Adrenal gland (tissue), 12 donors: ENCODE results near the gene BSN. TPM values are rescaled to one million over a fixed set of nuclear protein-coding genes. Genes with fewer than 3 reads are reported as not detected.

ENCODE experiments used
- DNase-seq, 7 donors: peaks; one replicate each; pipeline ENCODE4 v3.0.0-alpha.2; 2019 to 2020
- H3K27ac ChIP-seq, 5 donors: fragments of 200-600 bp; sonication (generic) in 4 of 5; 1 replicate in 3 of 5; 2 replicates in 2 of 5; pipeline versions ENCODE4 v1.5.1 to v1.8.0; 2016 to 2020; ENCODE audit warnings: mild to moderate bottlenecking in 1 of 5
- H3K27me3 ChIP-seq: fragments of 200-600 bp; 2 replicates; pipeline ENCODE4 v1.8.0; 2021
- H3K36me3 ChIP-seq, 2 donors: fragments of 200-600 bp; replicated peaks in 1 of 2; 1 replicate in 1 of 2; 2 replicates in 1 of 2; pipeline versions ENCODE4 v1.5.1 to v1.8.0; 2018 to 2022
- H3K4me1 ChIP-seq, 2 donors: fragments of 200-600 bp; replicated peaks in 1 of 2; 1 replicate in 1 of 2; 2 replicates in 1 of 2; pipeline versions ENCODE4 v1.5.1 to v1.8.0; 2018 to 2021
- H3K4me3 ChIP-seq, 4 donors: fragments of 200-600 bp; sonication (generic) in 3 of 4; one replicate each; pipeline ENCODE4 v1.5.1; 2016 to 2018
- H3K9me3 ChIP-seq, 3 donors: fragments of 200-600 bp; sonication (generic) in 1 of 3; replicated peaks in 1 of 3; 1 replicate in 2 of 3; 2 replicates in 1 of 3; pipeline versions ENCODE4 v1.5.1 to v1.8.0; 2016 to 2021
- CTCF ChIP-seq, 6 experiments: fragments of 450-650 bp in 4 of 6; fragments of 200-600 bp in 2 of 6; sonication (generic) in 1 of 6; IDR thresholded peaks; 1 replicate in 5 of 6; 2 replicates in 1 of 6; pipeline versions ENCODE4 v1.5.1 to v1.8.0; 2016 to 2021; ENCODE audit warnings: antibody characterized with exemption in 6 of 6, mild to moderate bottlenecking in 2 of 6, moderate library complexity in 1 of 6
- POLR2A ChIP-seq, 2 donors: fragments of 450-650 bp; IDR thresholded peaks; one replicate each; pipeline ENCODE4 v1.6.1; 2017; ENCODE audit warnings: antibody characterized with exemption in 2 of 2, mild to moderate bottlenecking in 2 of 2, moderate library complexity in 1 of 2
- WGBS, 4 donors: extraction: QIAGEN DNeasy Blood & Tissue Kit in 2 of 4; methylation state at CpG; one replicate each; pipeline versions ENCODE4 v1.1.5 to v1.1.7; 2013 to 2017; 5-methylcytosine and 5-hydroxymethylcytosine counted together
- intact Hi-C, 2 donors: fragments of 100-400 bp; cut with DNase I; formaldehyde crosslinking; loops; one replicate each; pipeline versions ENCODE4 v1.14.1 to v1.15.0; 2022 to 2023
- polyA plus RNA-seq, 3 donors: library from polyadenylated mRNA; stranded (reverse); fragments of 200-250 nt in 2 of 3; fragments of 350-450 nt in 1 of 3; fragmentation: Illumina TruSeq in 1 of 3; extraction: RNeasy Lipid Tissue Mini Kit (QIAGEN cat#74804) in 1 of 3; gene quantifications; one replicate each; pipeline ENCODE4 v1.2.3, GENCODE V29; 2013 to 2014
- total RNA-seq, 9 donors: library from RNA; depleted of rRNA in 4 of 9; stranded (reverse); fragments of >200 nt in 4 of 9; fragments of 120-200 nt in 1 of 9; fragmentation: NEBNext Ultra II Directional in 1 of 9; extraction: Animal tissue kit (Norgen Biotek cat#: 25700) in 1 of 9; gene quantifications; one replicate each; pipeline versions ENCODE4 v1.1.0 to v1.2.4, GENCODE V29; 2013 to 2023
- donor health status: healthy with polysubstance abuse.
- donor health status: Bipolar disorder and iron deficiency.
- donor health status: DM: yes; HTN: yes; CAD: no.
- donor health status: DM: no; HTN: no; CAD: no.
- donor health status: DM: no; HTN: no; CAD: no.
- donor health status: DM: yes; HTN: yes; CAD: no.

Gene BSN
- total and polyA plus RNA-seq, 12 donors: 0.27 to 4.6 (median 1.5) TPM

- H3K27me3 ChIP-seq: no peaks in the 10 kb centered on the region
- H3K27ac ChIP-seq: no peak overlapping the region
- WGBS, 4 donors: 67 to 80% (median 73%) methylated on average over 5 to 6 of the region's 6 CpGs
Measured at GRCh38 chr3:49670940-49671290, 116.6 kb downstream of the BSN start.

GRCh38 chr3:49671291-49672288 lies 117.3 kb downstream of the BSN start:
- no peaks in the 10 kb centered on the region for H3K9me3 ChIP-seq
- TF ChIP-seq POLR2A (IDR thresholded peaks at IDR 0.05) (no peak), CTCF (IDR thresholded peaks at IDR 0.05) (peak; percentile 68 to 92 (median 84))
- intact Hi-C loops: loop anchor here in 1 of 2 donors (2.0 kb wide), 1 partner anchor 133 kb away; no protein-coding TSS in a partner anchor
- H3K27me3 ChIP-seq: no peaks in the 10 kb centered on the region
- WGBS, 4 donors: 36 to 39% (median 37%) methylated on average over 9 to 11 of the region's 11 CpGs
- H3K4me1 ChIP-seq: peaks cover 10 to 17% of the 10 kb centered on the region in 2 donors
- H3K4me3 ChIP-seq: no peak overlapping the region
- no peak overlapping the region for H3K27ac ChIP-seq
- peak; percentile 65 to 87 (median 75) for DNase-seq
- H3K36me3 ChIP-seq: peaks cover 0 to 7% of the 10 kb centered on the region in 2 donors

More at GRCh38 chr3:49670940-49671290, 116.6 kb downstream of the BSN start:
- intact Hi-C loops: loop anchor here in 1 of 2 donors (2.0 kb wide), 1 partner anchor 132 kb away; no protein-coding TSS in a partner anchor
- TF ChIP-seq CTCF (IDR thresholded peaks at IDR 0.05) (no peak), POLR2A (IDR thresholded peaks at IDR 0.05) (no peak)
- Histone ChIP-seq H3K36me3 (peaks cover 0 to under 1% of the 10 kb centered on the region in 2 donors), H3K9me3 (no peaks in the 10 kb centered on the region), H3K4me1 (peaks cover 10 to 17% of the 10 kb centered on the region in 2 donors), H3K4me3 (no peak overlapping the region)
- no peak for DNase-seq

GRCh38 chr3:49673121-49673714 lies 118.9 kb downstream of the BSN start:
- TF ChIP-seq CTCF (IDR thresholded peaks at IDR 0.05): no peak
- TF ChIP-seq POLR2A (IDR thresholded peaks at IDR 0.05): no peak
- H3K27ac ChIP-seq: peak overlapping the region; percentile 86 to 98 (median 91)
- no peaks in the 10 kb centered on the region for H3K9me3 ChIP-seq
- H3K4me1 ChIP-seq: peaks cover 10 to 17% of the 10 kb centered on the region in 2 donors
- no peaks in the 10 kb centered on the region for H3K27me3 ChIP-seq
- H3K36me3 ChIP-seq: peaks cover 0 to 24% of the 10 kb centered on the region in 2 donors
- peak in 3 of 7 donors; percentile 37 to 65 (median 38) for DNase-seq
- 25 to 50% (median 38%) methylated on average over 2 to 17 of the region's 17 CpGs for WGBS, 4 donors
- peak overlapping the region in 3 of 4 donors; percentile 37 to 87 (median 56) for H3K4me3 ChIP-seq
- intact Hi-C loops: no loop called here
